Middle frontal gyrus (tissue), 1 donor: Measurements from ENCODE around the gene C16orf86.
"Not testable (repeated sequence)": the region's sequence is repeated elsewhere in the genome, so short reads cannot be mapped to it uniquely, and the experiment has no call there.

Experiments used
- DNase-seq: peaks from one replicate; pipeline ENCODE4 v3.0.0-alpha.2; 2015; ENCODE audit warnings: low spot score; ENCODE audit errors: extremely low spot score

Gene C16orf86

GRCh38 chr16:67693517-67694285, 27.1 kb downstream of the C16orf86 start:
- DNase-seq: not testable (repeated sequence)

- DNase-seq: no peak
These were observed 28.0 kb downstream of the C16orf86 start for GRCh38 chr16:67694611-67695010.

GRCh38 chr16:67697422-67698185, 31.0 kb downstream of the C16orf86 start:
- no peak for DNase-seq

GRCh38 chr16:67699265-67699664, 32.7 kb downstream of the C16orf86 start:
- no peak for DNase-seq

- DNase-seq: no peak
These were observed 34.8 kb downstream of the C16orf86 start for GRCh38 chr16:67701420-67701819.

GRCh38 chr16:67702130-67702529, 35.5 kb downstream of the C16orf86 start:
- no peak for DNase-seq

GRCh38 chr16:67703626-67704025, 37.0 kb downstream of the C16orf86 start:
- DNase-seq: no peak

- no peak for DNase-seq
These were observed 37.5 kb downstream of the C16orf86 start for GRCh38 chr16:67704110-67704509.

- no peak for DNase-seq
These were observed 40.6 kb downstream of the C16orf86 start for GRCh38 chr16:67707210-67707609.

- DNase-seq: no peak
These were observed 41.2 kb downstream of the C16orf86 start for GRCh38 chr16:67707790-67708189.

GRCh38 chr16:67708368-67708771, 41.8 kb downstream of the C16orf86 start:
- no peak for DNase-seq

GRCh38 chr16:67709050-67709449, 42.4 kb downstream of the C16orf86 start:
- DNase-seq: no peak

- no peak for DNase-seq
These were observed 44.0 kb downstream of the C16orf86 start for GRCh38 chr16:67710607-67711006.

- DNase-seq: no peak
These were observed 47.1 kb downstream of the C16orf86 start for GRCh38 chr16:67713647-67714273.

- no peak for DNase-seq
These were observed 47.9 kb downstream of the C16orf86 start for GRCh38 chr16:67714522-67714921.

GRCh38 chr16:67716097-67716496, 49.5 kb downstream of the C16orf86 start:
- DNase-seq: no peak
